HepG2 (cell line): ENCODE results near the gene CCDC142. TPM values are rescaled to one million over a fixed set of nuclear protein-coding genes. Genes with fewer than 3 reads are reported as not detected.

Experiments used
- ATAC-seq: fragments of 200-7000 bp; cut with Tn5 transposase; 3 replicates; pipeline ENCODE4 v1.9.1; 2020; ENCODE audit warnings: mild to moderate bottlenecking, moderate library complexity
- BruUV-seq: library from RNA; stranded (reverse); fragments of 400-500 nt; replicated peaks from 2 replicates; lab custom pipeline; 2021; lab: Mats Ljungman, UMichigan
- CTCF ChIA-PET: fragments of 300-600 bp; formaldehyde crosslinking; extraction: SDS; loops from one replicate; lab custom pipeline; 2021; ENCODE audit warnings: low total read pairs, inconsistent platforms, low intra/inter-chr PET ratio; lab: Yijun Ruan, JAX
- POLR2A ChIA-PET: fragments of 350-600 bp; sonication (Branson Sonifier 250); formaldehyde crosslinking; loops from one replicate; lab custom pipeline; 2020; ENCODE audit warnings: antibody characterized with exemption, inconsistent platforms; lab: Yijun Ruan, JAX
- DNase-seq: peaks from one replicate; pipeline ENCODE4 v3.0.0-alpha.2; 2015; ENCODE audit warnings: low spot score
- FAIRE-seq: peaks from 3 replicates; lab custom pipeline; 2011; peaks lifted over from hg19 to GRCh38; lab: Jason Lieb, UNC
- H2AFZ ChIP-seq: one replicate; pipeline ENCODE4 v1.6.1; 2011; ENCODE audit warnings: low read length, inconsistent platforms
- H3K27ac ChIP-seq: fragments of 300-600 bp; 3 replicates; pipeline ENCODE4 v1.8.0; 2011; ENCODE audit warnings: mixed run types, mild to moderate bottlenecking, mixed read lengths, low read length, inconsistent platforms; ENCODE audit not compliant: insufficient read depth; ENCODE audit errors: extremely low read length
- H3K27me3 ChIP-seq, 2 experiments: fragments of 200-600 bp in 1 of 2; 2 replicates in 1 of 2; 3 replicates in 1 of 2; pipeline versions ENCODE4 v1.6.0 to v1.8.0; 2011; ENCODE audit warnings: low read length in 2 of 2, mild to moderate bottlenecking in 2 of 2, moderate library complexity in 2 of 2, inconsistent platforms in 1 of 2; ENCODE audit not compliant: insufficient read depth in 2 of 2, control insufficient read depth in 1 of 2
- H3K36me3 ChIP-seq, 2 experiments: fragments of 200-600 bp in 1 of 2; replicated peaks in 1 of 2; 2 replicates in 1 of 2; 3 replicates in 1 of 2; pipeline versions ENCODE4 v1.5.1 to v1.8.0; 2011; ENCODE audit warnings: low read length in 2 of 2, inconsistent platforms in 1 of 2; ENCODE audit not compliant: insufficient read depth in 2 of 2, control insufficient read depth in 1 of 2
- H3K4me1 ChIP-seq: 2 replicates; pipeline ENCODE4 v1.5.1; 2012; ENCODE audit warnings: low read length, inconsistent platforms; ENCODE audit not compliant: insufficient read depth
- H3K4me2 ChIP-seq: 2 replicates; pipeline ENCODE4 v1.6.0; 2011; ENCODE audit warnings: low read depth, low read length, inconsistent platforms
- H3K4me3 ChIP-seq, 3 experiments: fragments of 200-600 bp in 1 of 3; sonication (generic), shearing (Covaris generic) in 1 of 3; replicated peaks in 1 of 3; 2 replicates each; pipeline ENCODE4 v1.5.1; 2011 to 2016; ENCODE audit warnings: low read length in 3 of 3, inconsistent platforms in 2 of 3, low read depth in 2 of 3, mild to moderate bottlenecking in 2 of 3, control low read depth in 1 of 3, mixed read lengths in 1 of 3; ENCODE audit not compliant: insufficient read depth in 1 of 3
- H3K79me2 ChIP-seq: one replicate; pipeline ENCODE4 v1.6.1; 2011; ENCODE audit warnings: low read length, inconsistent platforms; ENCODE audit not compliant: insufficient read depth
- H3K9ac ChIP-seq: 2 replicates; pipeline ENCODE4 v1.6.0; 2011; ENCODE audit warnings: mild to moderate bottlenecking, low read depth, low read length, inconsistent platforms; ENCODE audit not compliant: insufficient read depth
- H3K9me3 ChIP-seq: 2 replicates; pipeline ENCODE4 v1.5.1; 2012; ENCODE audit warnings: mild to moderate bottlenecking, low read length
- H4K20me1 ChIP-seq: 2 replicates; pipeline ENCODE4 v1.6.0; 2011; ENCODE audit warnings: inconsistent platforms, mild to moderate bottlenecking, low read length, moderate library complexity; ENCODE audit not compliant: insufficient read depth
- ATM ChIP-seq: fragments of 450-650 bp; IDR thresholded peaks from 2 replicates; pipeline ENCODE4 v1.7.1; 2017; ENCODE audit warnings: mild to moderate bottlenecking, borderline replicate concordance
- BCL6 ChIP-seq: IDR thresholded peaks from 2 replicates; pipeline ENCODE4 v1.6.1; 2016; ENCODE audit warnings: missing genetic modification reagents, missing compliant biosample characterization
- GPBP1L1 ChIP-seq: sonication (generic); formaldehyde crosslinking; IDR thresholded peaks from 2 replicates; pipeline ENCODE4 v1.5.0; 2020; ENCODE audit warnings: mild to moderate bottlenecking, missing genetic modification reagents
- HNRNPH1 ChIP-seq: fragments of 200-400 bp; formaldehyde crosslinking; optimal IDR thresholded peaks from 2 replicates; pipeline ENCODE3; 2017; ENCODE audit warnings: mild to moderate bottlenecking, low read depth, low read length
- JUN ChIP-seq: sonication (generic); formaldehyde crosslinking; IDR thresholded peaks from 2 replicates; pipeline ENCODE4 v1.4.0; 2020; ENCODE audit warnings: mild to moderate bottlenecking, missing genetic modification reagents
- KLF11 ChIP-seq: IDR thresholded peaks from 2 replicates; pipeline ENCODE4 v1.6.1; 2016; ENCODE audit warnings: missing compliant biosample characterization
- MTA3 ChIP-seq: sonication (generic); formaldehyde crosslinking; IDR thresholded peaks from 2 replicates; pipeline ENCODE4 v1.4.0; 2020; ENCODE audit warnings: missing genetic modification reagents
- NR2F2 ChIP-seq: IDR thresholded peaks from 2 replicates; pipeline ENCODE4 v1.6.1; 2012; ENCODE audit warnings: low read depth, inconsistent platforms, borderline replicate concordance
- PAX8 ChIP-seq: sonication (generic); formaldehyde crosslinking; IDR thresholded peaks from 2 replicates; pipeline ENCODE4 v1.8.0; 2022; ENCODE audit warnings: mild to moderate bottlenecking, missing genetic modification reagents, borderline replicate concordance
- TBX2 ChIP-seq: sonication (generic); formaldehyde crosslinking; IDR thresholded peaks from 2 replicates; pipeline ENCODE4 v1.5.0; 2020; ENCODE audit warnings: missing genetic modification reagents, mild to moderate bottlenecking, borderline replicate concordance
- TBX3 ChIP-seq: fragments of 450-650 bp; IDR thresholded peaks from 2 replicates; pipeline ENCODE4 v1.6.1; 2017; ENCODE audit warnings: antibody characterized with exemption, mild to moderate bottlenecking, inconsistent platforms, borderline replicate concordance
- TGIF2 ChIP-seq: IDR thresholded peaks from 2 replicates; pipeline ENCODE4 v1.6.1; 2016; ENCODE audit warnings: control low read depth, missing compliant biosample characterization
- YEATS2 ChIP-seq: sonication (generic); formaldehyde crosslinking; IDR thresholded peaks from 2 replicates; pipeline ENCODE4 v1.4.0; 2020; ENCODE audit warnings: missing genetic modification reagents, borderline replicate concordance
- ZBTB46 ChIP-seq: sonication (generic); formaldehyde crosslinking; IDR thresholded peaks from 2 replicates; pipeline ENCODE4 v1.4.0; 2020; ENCODE audit warnings: mild to moderate bottlenecking, missing genetic modification reagents, borderline replicate concordance
- ZMYM3 ChIP-seq: sonication (generic); formaldehyde crosslinking; IDR thresholded peaks from 2 replicates; pipeline ENCODE4 v1.5.1; 2020; ENCODE audit warnings: mild to moderate bottlenecking, missing genetic modification reagents
- ZNF441 ChIP-seq: sonication (generic); formaldehyde crosslinking; IDR thresholded peaks from 2 replicates; pipeline ENCODE4 v1.7.0; 2021; ENCODE audit warnings: missing genetic modification reagents, borderline replicate concordance
- ZNF552 ChIP-seq: sonication (generic); formaldehyde crosslinking; IDR thresholded peaks from 2 replicates; pipeline ENCODE4 v1.9.0; 2022; ENCODE audit warnings: missing genetic modification reagents, mild to moderate bottlenecking, borderline replicate concordance
- ZNF607 ChIP-seq: sonication (generic); formaldehyde crosslinking; IDR thresholded peaks from 2 replicates; pipeline ENCODE4 v1.5.1; 2020; ENCODE audit warnings: missing genetic modification reagents, mild to moderate bottlenecking, borderline replicate concordance
- ZNF703 ChIP-seq: sonication (generic); formaldehyde crosslinking; IDR thresholded peaks from 2 replicates; pipeline ENCODE4 v1.5.1; 2020; ENCODE audit warnings: missing genetic modification reagents, mild to moderate bottlenecking, moderate library complexity, borderline replicate concordance
- WGBS: methylation state at CpG from one replicate; pipeline ENCODE4 v1.1.6; 2017; ENCODE audit warnings: low lambda C conversion rate; 5-methylcytosine and 5-hydroxymethylcytosine counted together
- in situ Hi-C: cut with HindIII; loops from 2 replicates; pipeline ENCODE4 v1.10.0; 2017; ENCODE audit warnings: low pct_unique_long_range_greater_than_20kb; ENCODE audit not compliant: extremely low pct_ligation_motif_present
- intact Hi-C: fragments of 100-400 bp; cut with micrococcal nuclease; formaldehyde crosslinking; loops from one replicate; pipeline ENCODE4 v1.10.0; 2022; ENCODE audit not compliant: unreplicated experiment
- polyA plus RNA-seq, 8 experiments: library from polyadenylated mRNA; depleted of rRNA in 3 of 8; stranded (reverse) in 7 of 8; unstranded in 1 of 8; fragments of >200 nt; fragmentation: Illumina TruSeq in 4 of 8; extraction: Trizol in 4 of 8; gene quantifications; 2 replicates each; pipeline versions ENCODE4 v1.2.1 to v1.2.3, GENCODE V29; 2011 to 2016; ENCODE audit warnings: low read depth in 4 of 8, missing spikeins in 1 of 8, mixed read lengths in 1 of 8; ENCODE audit not compliant: insufficient read depth in 1 of 8
- total RNA-seq, 5 experiments: library from RNA; depleted of rRNA; stranded (reverse); fragments of >200 nt; fragmentation: Illumina TruSeq; extraction: Trizol; gene quantifications; 2 replicates each; pipeline ENCODE4 v1.2.3, GENCODE V29; 2016; ENCODE audit warnings: low read depth in 1 of 5
- TF ChIP-seq, protein P1 (sequence below): sonication (generic); formaldehyde crosslinking; IDR thresholded peaks from 2 replicates; pipeline ENCODE4 v1.4.0; 2020; ENCODE audit warnings: missing genetic modification reagents

The CCDC142 gene
- total and polyA plus RNA-seq, 2 of the 13 experiments (the other 11 are each of a cell fraction or from before 2014, with no cell fraction given), result 14.7 to 30.4 TPM

DNA sequence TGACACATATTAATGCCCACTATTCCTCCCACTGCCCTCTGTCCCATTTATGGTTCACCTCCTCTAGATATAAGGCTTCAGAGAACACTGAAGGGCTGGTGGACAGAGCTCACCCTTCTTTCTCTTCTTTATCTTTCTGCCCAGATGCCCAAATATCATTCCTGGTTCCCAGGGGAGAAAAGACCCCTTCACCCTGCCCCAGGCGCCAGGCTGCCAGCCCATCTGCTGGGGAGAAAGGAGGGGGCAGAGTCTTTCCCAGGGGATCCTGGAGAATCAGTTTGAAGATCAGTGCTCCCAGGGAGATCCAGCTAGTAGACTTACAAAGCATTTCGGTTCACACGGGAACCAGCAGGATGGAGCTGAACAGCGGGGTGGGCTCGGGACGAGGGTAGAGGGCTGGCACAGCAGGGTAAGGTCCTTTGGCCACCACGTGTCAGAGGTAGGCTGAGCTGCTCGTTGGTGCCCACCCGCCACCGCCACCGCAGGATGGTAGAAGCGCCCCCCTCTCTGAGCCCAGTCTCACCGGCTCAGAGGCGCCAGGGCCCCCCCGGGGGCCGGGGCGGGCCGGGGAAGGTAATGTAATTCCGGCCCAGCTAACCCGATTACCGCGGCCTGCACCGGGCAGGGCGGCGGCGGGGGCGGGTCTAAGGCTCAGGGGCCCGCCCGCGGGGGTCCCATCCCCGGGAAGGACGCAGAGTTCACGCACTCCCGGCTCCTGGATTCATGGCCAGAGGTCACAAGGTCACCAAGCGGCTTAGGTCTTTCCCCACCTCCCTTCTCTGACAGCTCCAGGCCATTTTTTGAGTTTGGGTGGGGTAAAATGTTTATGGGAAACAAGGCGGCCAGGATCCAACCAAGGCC, 30.2 kb upstream of the CCDC142 start:
- DNase-seq (peak; percentile 51), FAIRE-seq (no peak), ATAC-seq (peak; percentile 52)
- intact Hi-C loops (no loop called here), in situ Hi-C loops (no loop called here)
- peak overlapping the region; percentile 75 for H3K4me2 ChIP-seq
- peak overlapping the region; percentile 43 to 63 (median 62) for H3K4me3 ChIP-seq
- H3K9me3 ChIP-seq, result no peaks in the 10 kb centered on the region
- no peaks in the 10 kb centered on the region for H3K27me3 ChIP-seq
- peaks cover 0 to 3% of the 10 kb centered on the region in 2 experiments; a peak in 3 of 5 replicates for H3K36me3 ChIP-seq
- H3K27ac ChIP-seq, result peak overlapping the region; percentile 36
- no peaks in the 10 kb centered on the region for H4K20me1 ChIP-seq
- POLR2A ChIA-PET, result interaction anchor here (1.0 to 2.4 kb wide), 6 partner anchors 9 to 31 kb away, joined by 3 to 31 read pairs (median 12); partner anchors contain the start of genes AUP1, CCDC142, DQX1 and HTRA2
- WGBS, result 6% methylated on average over 13 of the region's 36 CpGs
- peak overlapping the region; percentile 68 for H3K9ac ChIP-seq
- H2AFZ ChIP-seq, result no peak overlapping the region
- peaks cover 54% of the 10 kb centered on the region for H3K4me1 ChIP-seq
- BruUV-seq, result no TSS peak
- no peaks in the 10 kb centered on the region for H3K79me2 ChIP-seq
- CTCF ChIA-PET, result no interaction called here
- TF ChIP-seq ZNF703 (no peak), NR2F2 (peak; percentile 54; the same call in 1 of the 2 replicates), ZBTB46 (CRISPR knock-in tag) (no peak), PAX8 (no peak), ZNF607 (CRISPR knock-in tag) (peak; percentile 47; the same call in 1 of the 2 replicates), YEATS2 (CRISPR knock-in tag) (peak; percentile 17; the same call in 1 of the 2 replicates), ZMYM3 (CRISPR knock-in tag) (no peak), GPBP1L1 (CRISPR knock-in tag) (no peak), TGIF2 (CRISPR knock-in tag) (peak; percentile 44; the same call in 1 of the 2 replicates), TBX3 (no peak), BCL6 (CRISPR knock-in tag) (no peak), KLF11 (peak; percentile 28; the same call in 1 of the 2 replicates), ZNF552 (CRISPR knock-in tag) (no peak), JUN (no peak), MTA3 (CRISPR knock-in tag) (no peak), ZNF441 (CRISPR knock-in tag) (no peak), TBX2 (CRISPR knock-in tag) (peak; percentile 57), HNRNPH1 (no peak), ATM (no peak)
- TF ChIP-seq, protein P1, sequence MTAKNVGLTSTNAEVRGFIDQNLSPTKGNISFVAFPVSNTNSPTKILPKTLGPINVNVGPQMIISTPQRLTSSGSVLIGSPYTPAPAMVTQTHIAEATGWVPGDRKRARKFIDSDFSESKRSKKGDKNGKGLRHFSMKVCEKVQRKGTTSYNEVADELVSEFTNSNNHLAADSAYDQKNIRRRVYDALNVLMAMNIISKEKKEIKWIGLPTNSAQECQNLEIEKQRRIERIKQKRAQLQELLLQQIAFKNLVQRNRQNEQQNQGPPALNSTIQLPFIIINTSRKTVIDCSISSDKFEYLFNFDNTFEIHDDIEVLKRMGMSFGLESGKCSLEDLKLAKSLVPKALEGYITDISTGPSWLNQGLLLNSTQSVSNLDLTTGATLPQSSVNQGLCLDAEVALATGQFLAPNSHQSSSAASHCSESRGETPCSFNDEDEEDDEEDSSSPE, result no peak
